Measurements from ENCODE around the gene PTH1R. TPM values are rescaled to one million over a fixed set of nuclear protein-coding genes. Genes with fewer than 3 reads are reported as not detected.
A peak's percentile ranks its signal among the peaks of the same experiment; 100 is the strongest.

The PTH1R gene
- total RNA-seq, 1 experiment from 2014 or later = not detected

- H3K9me3 Mint-ChIP-seq (ENCODE audit: low read depth, unreplicated experiment) = no peaks in the 10 kb centered on the region
- intact Hi-C loops (cut with micrococcal nuclease; ENCODE audit: unreplicated experiment) = loop anchor here (5.0 kb wide), 1 partner anchor 39 kb away; no protein-coding TSS in a partner anchor
- CTCF ChIA-PET = no interaction called here
These were observed 29.0 kb downstream of the PTH1R start for GRCh38 chr3:46906471-46907058.

GRCh38 chr3:46907271-46907670 lies 29.8 kb downstream of the PTH1R start:
- BruUV-seq (replicated peaks) = no TSS peak
- intact Hi-C loops (cut with micrococcal nuclease; ENCODE audit: unreplicated experiment) = loop anchor here (5.0 kb wide), 1 partner anchor 40 kb away; no protein-coding TSS in a partner anchor
- Mint-ChIP-seq H3K4me1 (ENCODE audit: low read depth, unreplicated experiment) (peaks cover 7% of the 10 kb centered on the region), H3K4me3 (ENCODE audit: low read depth, unreplicated experiment) (no peak overlapping the region), H3K27ac (ENCODE audit: unreplicated experiment) (no peak overlapping the region), H3K9me3 (ENCODE audit: low read depth, unreplicated experiment) (no peaks in the 10 kb centered on the region), H3K27me3 (ENCODE audit: unreplicated experiment) (no peaks in the 10 kb centered on the region), H3K36me3 (ENCODE audit: insufficient read depth, unreplicated experiment) (no peaks in the 10 kb centered on the region)
- CTCF ChIA-PET = no interaction called here
- DNase-seq = no peak
- no peak for TF ChIP-seq CTCF (IDR thresholded peaks at IDR 0.05; ENCODE audit: unreplicated experiment)

More at GRCh38 chr3:46906471-46907058, 29.0 kb downstream of the PTH1R start:
- no peak overlapping the region for H3K27ac Mint-ChIP-seq (ENCODE audit: unreplicated experiment)
- no TSS peak for BruUV-seq (replicated peaks)
- no peak for DNase-seq
- no peak overlapping the region for H3K4me3 Mint-ChIP-seq (ENCODE audit: low read depth, unreplicated experiment)
- no peaks in the 10 kb centered on the region for H3K36me3 Mint-ChIP-seq (ENCODE audit: insufficient read depth, unreplicated experiment)
- no peaks in the 10 kb centered on the region for H3K27me3 Mint-ChIP-seq (ENCODE audit: unreplicated experiment)
- TF ChIP-seq CTCF (IDR thresholded peaks at IDR 0.05; ENCODE audit: unreplicated experiment) = no peak
- H3K4me1 Mint-ChIP-seq (ENCODE audit: low read depth, unreplicated experiment) = peaks cover 7% of the 10 kb centered on the region

- Mint-ChIP-seq H3K27me3 (ENCODE audit: unreplicated experiment) (no peaks in the 10 kb centered on the region), H3K4me3 (ENCODE audit: low read depth, unreplicated experiment) (no peak overlapping the region), H3K27ac (ENCODE audit: unreplicated experiment) (no peak overlapping the region), H3K36me3 (ENCODE audit: insufficient read depth, unreplicated experiment) (no peaks in the 10 kb centered on the region), H3K9me3 (ENCODE audit: low read depth, unreplicated experiment) (no peaks in the 10 kb centered on the region), H3K4me1 (ENCODE audit: low read depth, unreplicated experiment) (peaks cover 7% of the 10 kb centered on the region)
- CTCF ChIA-PET = no interaction called here
- intact Hi-C loops (cut with micrococcal nuclease; ENCODE audit: unreplicated experiment) = loop anchor here (5.0 kb wide), 1 partner anchor 41 kb away; no protein-coding TSS in a partner anchor
- TF ChIP-seq CTCF (IDR thresholded peaks at IDR 0.05; ENCODE audit: unreplicated experiment) = no peak
- DNase-seq = no peak
- TSS peak; percentile 22 for BruUV-seq (replicated peaks)
These were observed 30.4 kb downstream of the PTH1R start for GRCh38 chr3:46907960-46908293.

GRCh38 chr3:46908294-46908985 lies 30.9 kb downstream of the PTH1R start:
- Mint-ChIP-seq H3K27ac (ENCODE audit: unreplicated experiment) (no peak overlapping the region), H3K4me3 (ENCODE audit: low read depth, unreplicated experiment) (no peak overlapping the region), H3K9me3 (ENCODE audit: low read depth, unreplicated experiment) (no peaks in the 10 kb centered on the region), H3K27me3 (ENCODE audit: unreplicated experiment) (no peaks in the 10 kb centered on the region), H3K36me3 (ENCODE audit: insufficient read depth, unreplicated experiment) (peaks cover 2% of the 10 kb centered on the region), H3K4me1 (ENCODE audit: low read depth, unreplicated experiment) (peaks cover 6% of the 10 kb centered on the region)
- BruUV-seq (replicated peaks) = no TSS peak
- no peak for DNase-seq
- TF ChIP-seq CTCF (IDR thresholded peaks at IDR 0.05; ENCODE audit: unreplicated experiment) = no peak
- intact Hi-C loops (cut with micrococcal nuclease; ENCODE audit: unreplicated experiment) = loop anchor here (5.0 kb wide), 1 partner anchor 41 kb away; no protein-coding TSS in a partner anchor
- CTCF ChIA-PET = interaction anchor here (1.4 to 1.5 kb wide), 5 partner anchors 46 to 203 kb away, joined by 3 to 11 read pairs (median 4); no protein-coding TSS in a partner anchor
